Measurements from ENCODE around the gene KRT4.

Gene KRT4

DNA sequence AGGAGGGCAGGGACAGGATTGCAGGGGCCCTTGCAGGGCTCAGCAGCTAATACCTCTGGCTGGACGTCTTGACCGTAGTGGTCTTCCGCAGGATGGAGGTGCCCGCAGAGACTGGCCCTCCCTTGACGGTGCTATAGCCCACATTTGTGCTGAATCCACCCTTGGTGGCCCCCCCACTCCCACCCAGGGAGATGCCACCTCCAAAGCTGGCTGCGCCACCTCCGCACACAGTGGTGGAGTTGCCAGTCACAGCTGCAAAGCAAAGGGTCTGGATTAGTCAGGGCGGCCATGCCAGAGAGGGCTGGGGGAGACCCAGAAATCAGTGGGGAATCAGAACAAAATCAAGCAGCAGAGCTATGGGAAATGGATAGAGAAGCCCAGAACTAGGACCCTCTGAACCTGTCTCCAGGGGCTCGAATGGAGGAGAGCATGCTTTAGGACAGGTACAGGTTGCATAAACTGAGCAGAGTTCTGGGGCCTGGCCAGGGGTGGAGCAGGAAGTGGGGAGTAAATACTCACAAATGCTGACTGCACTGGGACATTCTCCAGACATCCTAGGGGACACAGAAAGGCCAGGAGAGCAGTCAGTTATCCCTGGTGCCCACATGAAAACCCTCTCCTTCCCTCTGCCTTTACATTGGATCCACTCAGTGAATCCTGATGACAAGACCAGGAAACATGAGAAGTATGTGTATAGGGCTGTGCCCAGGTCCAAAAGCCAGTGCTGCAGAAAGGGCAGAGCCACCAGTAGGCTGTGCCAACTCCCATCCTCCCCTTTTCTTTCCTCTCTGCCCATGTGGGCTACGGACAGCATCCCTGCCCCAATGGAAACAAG is 8.1 kb upstream of the KRT4 start:
- DNase-seq, result no peak

DNA sequence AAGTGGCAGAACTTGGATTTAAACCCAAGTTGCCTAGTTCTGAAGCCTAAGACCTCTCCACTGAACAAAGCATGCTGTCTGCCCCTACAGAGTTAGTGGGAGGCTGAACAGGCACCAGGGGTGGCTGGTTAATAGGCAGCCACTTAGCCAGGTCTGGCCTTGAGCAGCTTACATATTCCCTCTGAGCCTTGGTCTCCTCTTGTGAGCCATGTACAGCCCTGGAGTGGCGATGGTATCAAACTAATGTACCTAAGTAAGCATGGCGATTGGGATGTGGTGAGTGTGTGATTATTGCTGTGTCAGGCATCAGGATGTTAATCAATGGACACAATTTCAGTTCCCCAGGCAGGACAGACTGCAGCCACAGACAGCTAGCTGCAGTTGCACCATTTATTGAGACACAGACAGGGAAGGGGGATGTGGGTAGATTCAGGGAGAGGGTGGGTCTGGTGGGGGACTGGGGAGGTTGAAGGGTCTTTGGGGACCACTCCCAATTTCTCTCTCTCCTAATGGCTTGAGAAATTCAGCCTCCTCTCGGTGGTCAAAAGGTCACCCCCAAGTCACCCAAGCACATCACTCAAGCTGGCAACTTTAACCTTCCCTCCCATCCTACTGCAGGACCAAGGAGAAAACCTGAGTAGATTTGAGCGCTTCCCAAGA is 7.3 kb upstream of the KRT4 start:
- DNase-seq, result no peak

DNA sequence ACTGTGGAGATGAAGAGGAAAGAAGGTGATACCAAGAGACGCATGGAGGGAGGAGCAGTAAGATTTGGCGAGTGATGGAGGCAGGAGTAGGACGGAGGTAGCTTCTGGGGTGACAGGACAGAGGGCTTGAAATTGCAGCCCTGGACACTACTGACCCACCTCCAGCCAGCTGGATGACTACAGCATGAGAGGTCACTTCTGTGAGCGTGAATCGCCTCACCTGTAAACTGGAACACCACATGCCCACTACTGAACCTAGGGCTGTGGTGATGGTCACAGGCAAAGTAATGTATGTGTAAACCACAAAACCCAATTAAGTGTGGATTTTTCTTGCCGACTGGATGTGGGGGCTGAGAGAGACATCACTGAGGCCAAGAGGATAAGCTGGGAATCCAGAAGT is 6.6 kb upstream of the KRT4 start:
- DNase-seq, result no peak

DNA sequence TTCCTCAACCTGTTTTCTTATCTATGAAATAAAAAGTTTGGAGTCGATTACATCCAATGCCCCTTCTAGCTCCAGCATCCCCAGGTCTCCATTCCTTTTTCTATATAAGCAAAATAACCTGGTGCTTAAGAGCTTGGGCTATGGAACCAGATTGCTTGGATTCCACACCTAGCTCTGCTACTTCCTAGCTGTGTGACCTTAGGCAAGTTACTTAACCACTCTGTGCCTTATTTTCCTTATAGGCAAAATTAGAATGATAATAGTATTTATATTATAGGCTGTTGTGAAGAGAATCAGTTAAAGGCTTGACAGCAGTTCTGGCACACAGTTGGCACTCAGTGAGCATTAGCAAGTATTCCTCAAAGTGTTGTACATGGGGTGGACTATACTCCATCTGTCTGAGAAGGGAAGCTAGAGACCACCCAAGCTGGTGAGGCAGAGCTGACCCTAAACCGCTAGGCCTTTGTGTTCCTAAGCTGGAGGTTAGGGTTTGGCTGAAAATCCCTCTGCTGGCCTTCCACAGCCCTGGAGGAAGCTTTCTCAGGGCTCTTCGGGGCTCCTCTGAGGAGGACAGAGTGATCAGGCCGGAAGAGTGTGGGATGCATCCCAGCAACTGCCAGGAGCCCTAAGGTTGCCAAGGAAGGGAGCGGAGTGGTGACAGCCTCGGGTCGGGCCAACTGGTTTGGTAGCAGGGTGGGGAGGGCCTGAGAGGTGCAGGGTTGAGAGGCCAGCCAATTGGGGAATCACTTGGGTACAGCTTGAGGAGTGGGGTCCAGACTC is 6.0 kb upstream of the KRT4 start:
- DNase-seq, result no peak

DNA sequence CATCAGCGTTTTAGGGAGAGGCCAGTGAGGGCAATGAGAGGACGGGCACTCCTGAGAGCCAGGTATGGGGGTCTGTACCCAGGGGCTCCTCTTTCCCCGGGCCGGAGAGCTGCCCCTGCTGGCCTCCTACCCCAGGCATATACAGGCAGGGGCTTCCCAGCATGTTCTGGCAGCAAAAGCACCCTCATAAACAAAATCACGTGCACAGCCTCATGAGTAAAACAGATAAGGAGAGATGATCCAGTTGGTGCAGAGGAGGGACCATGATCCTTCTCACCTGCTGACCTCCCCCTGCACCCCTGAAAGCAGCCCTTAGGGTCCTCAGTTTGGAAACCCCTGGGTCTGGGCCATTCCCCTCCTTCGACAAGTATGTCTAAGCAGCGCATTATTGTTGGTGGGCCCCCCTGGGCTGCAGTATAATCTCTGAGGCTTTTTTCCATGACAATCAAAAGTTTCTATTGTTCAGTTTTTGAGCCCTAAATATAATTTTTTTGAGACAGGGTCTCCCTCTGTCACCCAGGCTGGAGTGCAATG is 5.0 kb upstream of the KRT4 start:
- no peak for DNase-seq

DNA sequence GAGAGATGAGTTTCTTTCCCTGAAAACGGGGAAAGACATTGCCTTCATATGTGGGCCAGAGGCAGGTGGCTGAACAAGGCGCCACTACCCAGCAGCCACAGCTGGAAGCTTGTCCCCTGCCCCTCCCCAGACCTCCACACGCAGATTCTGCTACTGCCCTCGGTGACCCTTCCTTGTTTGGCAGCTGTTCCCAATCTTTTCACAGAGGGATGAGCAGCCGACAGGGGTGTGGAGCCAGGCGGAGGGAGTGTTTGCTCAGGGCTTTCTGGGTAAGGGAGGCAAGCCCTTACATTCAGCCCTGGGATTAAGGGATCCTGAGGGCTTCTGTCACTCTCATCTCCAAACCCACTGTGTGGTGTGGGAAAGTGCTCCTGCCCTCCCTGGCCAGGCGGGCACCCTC is 4.5 kb upstream of the KRT4 start:
- DNase-seq, result no peak

DNA sequence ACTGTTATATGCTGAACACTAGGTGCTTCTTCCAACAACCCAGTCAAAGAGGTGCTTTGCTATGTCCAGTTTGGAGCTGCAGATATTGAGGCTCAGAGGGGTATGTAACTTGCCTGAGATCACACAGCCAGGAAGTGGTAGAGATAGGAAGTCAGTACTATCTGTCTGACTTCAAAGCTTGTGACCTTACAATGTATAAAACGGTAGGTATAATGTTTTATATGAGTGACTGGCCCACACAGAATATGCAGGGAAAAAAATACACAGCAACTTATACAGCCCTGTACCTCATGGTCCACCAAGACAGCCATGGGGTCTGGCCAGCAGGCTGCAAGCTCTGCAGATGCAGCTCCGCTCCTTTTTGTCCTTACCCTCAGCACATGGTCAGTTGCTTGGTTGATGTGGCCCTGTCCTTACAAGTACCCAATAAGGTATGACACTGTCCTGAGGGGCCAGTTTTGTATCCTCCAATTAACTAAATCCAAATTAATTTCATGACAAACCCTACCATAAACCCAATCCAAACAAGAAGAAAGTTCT is 3.9 kb upstream of the KRT4 start:
- DNase-seq, result no peak

DNA sequence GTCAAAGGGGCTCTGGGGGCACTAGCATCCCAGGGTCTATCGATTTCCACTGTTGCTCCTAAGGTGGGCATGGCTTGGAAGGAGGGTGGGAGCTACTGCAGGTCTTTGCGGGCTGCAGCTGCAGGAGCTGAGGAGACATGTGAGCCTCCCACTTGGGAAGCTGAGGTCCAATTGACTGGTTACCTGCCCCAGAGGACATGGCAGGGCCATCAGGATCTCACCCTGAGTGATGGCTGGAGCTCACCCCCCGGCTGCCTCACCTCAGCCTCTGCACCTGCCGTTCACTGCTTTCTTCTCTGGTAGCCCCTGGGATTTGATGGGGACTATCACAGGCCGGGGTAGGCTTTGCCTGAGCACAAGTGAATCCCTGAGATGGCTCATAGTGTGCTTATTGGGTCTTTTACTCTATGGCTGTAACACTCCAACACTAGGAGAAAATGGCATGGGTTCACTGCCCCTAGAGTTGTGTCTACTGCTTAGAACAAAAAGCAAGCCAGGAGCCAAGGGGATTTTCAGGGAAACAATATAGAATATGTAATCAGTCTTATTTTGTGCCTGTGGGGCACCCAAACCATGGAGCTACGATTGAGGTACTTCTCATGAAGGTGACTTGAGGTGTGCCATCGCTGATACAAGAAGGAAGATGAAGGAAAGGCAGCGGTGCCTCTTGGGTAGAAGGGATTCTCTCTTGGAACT is 3.2 kb upstream of the KRT4 start:
- no peak for DNase-seq

DNA sequence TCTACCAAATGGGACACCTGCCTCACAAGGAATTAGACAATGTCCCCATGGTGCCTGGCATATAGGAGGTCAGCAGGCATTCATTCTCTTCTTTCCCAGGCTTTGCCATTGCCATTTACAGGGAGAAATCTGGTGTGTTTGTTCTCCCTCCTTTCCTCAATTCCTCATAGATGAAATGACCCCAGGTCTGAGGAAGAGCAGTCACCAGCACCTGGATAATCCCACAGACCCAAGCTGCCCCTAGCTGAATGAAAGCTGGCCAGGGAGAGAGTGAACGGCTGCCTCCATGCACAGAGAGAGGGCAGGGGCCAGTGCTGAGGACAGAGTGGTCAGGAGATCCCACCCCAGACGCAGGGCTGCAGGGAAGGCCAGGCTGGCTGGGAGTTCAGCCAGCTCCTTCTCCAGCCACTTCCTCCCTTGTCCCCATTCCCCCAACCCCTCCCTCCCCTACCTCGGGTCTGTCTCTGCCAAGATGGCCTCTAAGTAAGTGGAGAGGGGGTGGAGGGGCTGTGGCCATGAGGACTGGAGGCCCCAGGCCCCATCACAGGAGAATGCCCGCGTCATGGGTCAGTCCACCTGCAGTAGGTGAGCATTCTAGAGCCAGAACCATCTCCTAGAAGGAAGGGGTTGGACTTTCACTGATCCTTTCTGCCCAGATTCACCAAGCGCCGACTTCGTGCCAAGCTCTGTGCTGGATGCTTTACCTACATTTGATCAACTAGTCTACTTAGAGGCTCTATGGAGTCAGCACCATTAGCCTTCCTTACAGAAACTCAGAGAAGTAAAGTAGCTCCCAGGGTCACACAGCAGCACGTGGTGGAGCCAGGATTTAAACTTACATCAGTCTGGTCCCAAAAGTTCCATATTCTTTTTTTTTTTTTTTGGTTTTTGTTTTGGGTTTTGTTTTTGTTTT is 2.0 kb upstream of the KRT4 start:
- DNase-seq, result no peak

DNA sequence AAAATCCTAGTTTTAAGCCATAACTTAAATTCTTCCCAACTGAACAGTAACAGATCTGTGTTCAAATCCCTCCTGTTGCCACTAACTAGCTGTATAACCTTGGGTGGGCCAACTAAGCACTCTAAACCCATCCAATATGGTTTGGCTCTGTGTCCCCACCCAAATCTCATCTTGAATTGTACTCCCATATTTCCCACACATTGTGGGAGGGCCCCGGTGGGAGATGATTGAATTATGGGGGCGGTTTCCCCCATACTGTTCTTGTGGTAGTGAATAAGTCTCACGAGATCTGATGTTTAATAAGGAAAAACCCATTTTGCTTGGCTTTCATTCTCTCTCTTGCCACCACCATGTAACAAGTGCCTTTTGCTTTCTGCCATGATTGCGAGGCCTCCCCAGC is 1.2 kb upstream of the KRT4 start:
- DNase-seq, result no peak

DNA sequence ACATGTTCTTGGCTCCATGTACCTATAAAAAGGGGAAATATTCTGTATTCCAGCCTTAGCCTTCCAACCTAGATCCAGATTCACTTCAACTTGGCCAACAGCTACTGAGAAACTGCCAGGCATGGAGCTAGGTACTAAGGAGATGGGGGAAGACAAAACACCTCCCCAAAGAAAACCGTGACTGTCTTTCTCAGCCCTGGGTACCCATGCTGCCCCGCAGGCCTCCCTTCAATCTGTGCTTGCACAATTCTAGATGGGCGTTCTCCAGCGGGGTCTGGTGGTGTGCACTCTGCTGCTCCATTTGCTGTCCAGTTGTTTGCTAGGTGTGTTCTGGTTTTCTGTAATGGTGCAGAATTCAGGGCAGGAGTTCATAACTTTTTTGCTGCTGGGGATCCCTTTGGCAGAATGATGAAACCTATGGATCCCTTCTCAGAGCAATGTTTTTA is 817 bp upstream of the KRT4 start:
- no peak for DNase-seq

DNA sequence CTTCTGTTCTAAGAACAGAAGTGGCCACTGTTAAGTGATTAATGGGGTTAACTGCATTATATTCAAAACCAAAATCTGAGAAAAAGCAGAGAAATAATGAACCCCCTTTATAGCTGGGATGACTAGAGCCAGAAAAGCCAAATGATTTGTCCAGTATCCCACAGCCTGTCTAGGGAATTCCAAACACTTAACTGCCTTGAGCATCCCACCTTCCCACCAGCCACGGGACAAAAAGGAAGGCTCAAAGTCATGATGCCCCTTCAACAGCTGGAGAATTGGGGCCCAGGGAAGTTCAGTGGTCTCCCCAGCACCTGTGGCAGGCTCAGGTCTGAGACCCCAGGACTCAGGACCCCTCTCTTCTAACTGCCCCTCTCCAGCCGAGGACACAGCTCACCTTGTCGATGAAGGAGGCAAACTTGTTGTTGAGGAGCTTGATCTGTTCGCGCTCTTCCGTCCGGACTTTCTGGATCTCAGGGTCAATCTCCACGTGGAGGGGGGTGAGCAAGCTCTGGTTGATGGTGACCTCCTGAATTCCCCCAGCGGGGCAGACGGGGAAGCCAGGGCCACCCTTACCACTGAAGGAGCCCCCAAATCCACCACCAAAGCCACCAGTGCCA is 605 bp downstream of the KRT4 start:
- DNase-seq, result no peak

DNA sequence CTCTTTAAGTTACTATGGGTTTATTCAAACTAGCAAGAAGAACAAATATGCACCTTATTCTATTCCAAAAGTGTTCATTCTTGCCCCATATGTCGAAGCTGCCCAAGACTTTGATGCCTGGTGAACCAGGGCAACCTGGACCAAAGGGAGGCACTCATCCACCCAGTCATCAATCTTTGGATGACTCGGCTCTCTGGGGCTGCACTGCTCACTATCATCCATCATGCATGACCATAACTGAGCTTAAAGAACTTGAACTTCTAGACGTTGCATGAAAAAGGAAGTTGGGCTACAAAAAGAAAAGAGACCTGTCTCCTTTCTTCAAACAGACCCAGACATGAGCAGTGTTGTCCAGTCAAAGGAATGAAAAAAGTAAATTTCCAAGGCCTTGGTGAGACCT is 1.2 kb downstream of the KRT4 start:
- DNase-seq, result no peak

DNA sequence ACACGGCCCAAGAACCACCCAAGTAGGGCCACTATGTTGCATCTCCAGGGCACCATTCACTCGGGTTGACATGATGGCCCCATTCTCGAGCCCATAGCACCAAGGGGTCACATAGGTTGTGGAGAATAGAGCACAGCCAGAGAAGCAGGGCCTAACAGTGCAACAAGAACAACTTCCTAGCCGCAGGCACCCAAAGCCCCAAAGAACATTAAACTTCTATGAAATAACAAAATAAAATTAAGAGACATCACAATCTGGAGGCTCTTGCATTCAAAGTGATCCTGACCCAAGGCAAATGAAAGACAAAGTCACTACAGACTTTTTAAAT is 1.9 kb downstream of the KRT4 start:
- no peak for DNase-seq

DNA sequence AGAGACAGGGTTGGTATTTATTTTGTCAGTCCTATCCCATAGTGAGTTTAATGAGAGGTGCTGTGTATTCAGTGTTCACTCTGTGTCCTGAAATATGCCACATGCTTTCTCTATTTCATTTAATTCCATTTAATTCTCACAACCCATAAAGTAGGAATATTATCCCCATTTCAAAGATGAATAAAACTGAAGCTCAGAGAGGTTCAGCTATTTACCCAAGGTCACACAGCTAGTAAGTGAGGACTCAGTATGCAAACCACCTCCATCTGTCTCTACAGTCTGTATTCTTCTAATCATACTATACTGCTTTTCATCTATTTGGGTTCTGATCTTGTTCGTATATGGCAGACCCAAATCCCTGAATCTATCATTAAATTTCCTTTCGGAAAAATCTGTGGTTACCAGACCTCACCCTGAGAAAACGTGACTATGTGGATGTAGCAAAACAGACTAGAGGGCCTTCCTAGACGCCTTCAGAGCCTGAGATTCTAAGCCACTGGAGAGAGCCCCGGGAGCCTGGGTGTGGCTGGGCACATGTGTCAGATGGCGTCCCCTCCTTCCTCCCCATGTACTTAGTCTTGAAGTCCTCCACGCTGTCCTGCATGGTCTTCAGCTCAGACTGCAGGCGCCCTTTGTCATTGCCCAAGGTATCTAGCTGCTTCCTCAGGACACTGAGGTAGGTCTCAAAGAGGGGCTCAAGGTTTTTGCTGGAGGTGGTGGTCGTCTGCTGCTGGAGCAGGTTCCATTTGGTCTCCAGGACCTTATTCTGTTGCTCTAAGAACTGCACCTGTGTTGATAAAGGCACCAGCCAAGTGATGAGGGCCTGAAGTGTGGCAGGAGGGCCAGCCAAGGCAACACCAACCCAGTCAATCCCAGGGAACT is 2.5 kb downstream of the KRT4 start:
- DNase-seq, result no peak

DNA sequence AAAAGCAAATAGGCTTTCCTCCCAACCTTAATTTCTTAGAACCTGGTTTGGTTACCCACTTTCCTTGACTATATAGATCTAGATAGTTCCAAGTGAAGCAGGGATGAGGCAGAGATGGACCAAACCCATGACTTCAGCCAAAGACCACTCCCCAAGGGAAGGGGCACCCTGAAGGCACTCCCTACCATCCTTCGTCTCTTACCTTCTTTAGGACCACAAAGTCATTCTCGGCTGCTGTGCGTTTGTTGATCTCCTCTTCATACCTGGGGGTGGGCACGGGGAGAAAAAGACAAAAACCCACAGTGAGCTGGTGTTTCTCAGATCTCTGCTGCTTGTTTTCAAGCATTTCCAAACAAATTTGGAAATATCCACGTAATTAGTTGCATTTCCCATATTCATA is 3.4 kb downstream of the KRT4 start:
- no peak for DNase-seq

DNA sequence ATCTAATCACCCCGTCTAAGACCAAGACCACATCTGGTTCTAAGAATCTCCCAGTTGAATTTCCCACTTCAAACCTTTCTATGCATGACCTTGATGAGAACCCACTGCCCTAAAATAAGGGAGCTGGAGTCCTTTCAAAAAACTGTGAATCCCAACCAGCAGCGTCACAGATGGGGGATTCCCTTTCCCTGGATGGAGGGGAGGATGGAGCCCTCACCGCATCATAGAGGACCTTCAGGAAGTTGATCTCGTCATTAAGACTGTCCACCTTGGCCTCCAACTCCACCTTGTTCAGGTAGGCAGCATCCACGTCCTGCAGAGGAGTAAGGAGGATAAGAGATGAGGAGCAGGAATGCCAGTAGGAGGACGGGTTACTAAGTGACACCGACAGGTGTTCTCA is 4.8 kb downstream of the KRT4 start:
- no peak for DNase-seq

DNA sequence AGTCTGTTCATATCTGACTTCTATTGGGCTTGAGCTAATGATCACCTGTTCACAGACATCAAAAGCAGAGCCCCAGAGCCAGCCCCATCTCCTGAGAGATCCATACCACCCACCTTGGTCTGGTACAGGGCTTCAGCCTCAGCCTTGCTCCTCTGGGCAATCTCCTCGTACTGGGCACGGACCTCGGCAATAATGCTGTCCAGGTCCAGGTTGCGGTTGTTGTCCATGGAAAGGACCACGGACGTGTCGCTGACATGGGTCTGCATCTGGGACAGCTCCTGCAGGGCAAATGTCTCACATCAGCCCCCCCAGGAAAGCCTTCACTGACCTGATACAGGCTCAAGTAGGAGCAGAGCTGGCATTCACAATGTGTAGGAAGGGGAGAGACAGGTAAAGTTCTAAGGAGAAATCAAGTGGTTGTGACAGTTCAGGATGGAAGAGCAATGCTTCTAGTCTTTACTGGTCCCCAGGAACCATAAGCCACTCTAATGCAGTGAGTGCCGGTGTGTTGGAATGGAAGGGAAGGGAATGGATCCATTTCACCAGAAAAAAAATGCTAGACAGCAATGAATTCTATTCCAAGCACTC is 5.2 kb downstream of the KRT4 start:
- DNase-seq, result no peak

DNA sequence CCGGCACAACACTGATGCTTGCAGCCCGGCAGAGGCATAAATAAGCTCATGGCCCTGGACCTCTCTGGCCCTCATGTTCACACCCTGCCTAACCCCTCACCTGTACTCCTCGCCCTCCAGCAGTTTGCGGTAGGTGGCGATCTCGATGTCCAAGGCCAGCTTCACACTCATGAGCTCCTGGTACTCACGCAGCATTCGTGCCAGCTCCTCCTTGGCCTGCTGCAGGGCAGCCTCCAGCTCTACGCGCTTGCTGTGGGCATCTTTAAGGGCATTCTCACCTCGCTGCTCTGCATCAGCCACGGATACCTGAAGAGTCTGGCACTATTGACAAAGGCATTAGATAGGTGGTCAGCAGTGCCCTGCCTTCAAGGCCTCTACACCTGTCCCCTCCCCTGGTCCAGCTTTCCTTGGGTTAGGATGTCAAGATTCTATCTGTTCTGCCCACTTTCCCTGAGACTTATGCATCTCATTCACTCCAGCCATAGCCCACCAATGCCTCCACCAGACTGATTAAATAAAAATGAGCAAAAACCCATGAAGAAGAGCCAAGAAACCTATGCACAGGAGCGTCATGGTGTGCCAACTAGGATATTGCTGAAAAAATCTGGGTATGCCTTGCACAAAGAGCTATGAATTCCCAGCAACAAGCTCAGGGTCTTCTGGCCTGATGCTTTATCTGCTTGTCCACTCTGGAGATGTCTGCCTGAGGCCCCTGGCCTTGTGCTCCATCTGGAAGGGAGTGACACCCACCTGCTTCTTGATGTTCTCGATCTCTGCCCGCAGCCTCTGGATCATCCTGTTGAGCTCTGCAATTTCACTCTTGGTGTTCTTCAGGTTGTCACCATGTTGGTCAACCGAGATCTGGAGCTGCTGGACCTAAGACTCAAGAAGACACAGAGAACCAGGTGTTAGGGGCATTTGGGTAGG is 6.1 kb downstream of the KRT4 start:
- no peak for DNase-seq
